Stimulated activated CD4-positive, alpha-beta T cell treated with anti-CD3 and anti-CD28 coated beads, Interleukin-1b, Interleukin-23, amount 100 ng/mL, for 48 hours (primary cell): ENCODE measurements around the gene ADCY1.

Experiments used
- DNase-seq: peaks from one replicate; pipeline ENCODE4 v3.0.0-alpha.2; 2020

ADCY1 gene

DNA sequence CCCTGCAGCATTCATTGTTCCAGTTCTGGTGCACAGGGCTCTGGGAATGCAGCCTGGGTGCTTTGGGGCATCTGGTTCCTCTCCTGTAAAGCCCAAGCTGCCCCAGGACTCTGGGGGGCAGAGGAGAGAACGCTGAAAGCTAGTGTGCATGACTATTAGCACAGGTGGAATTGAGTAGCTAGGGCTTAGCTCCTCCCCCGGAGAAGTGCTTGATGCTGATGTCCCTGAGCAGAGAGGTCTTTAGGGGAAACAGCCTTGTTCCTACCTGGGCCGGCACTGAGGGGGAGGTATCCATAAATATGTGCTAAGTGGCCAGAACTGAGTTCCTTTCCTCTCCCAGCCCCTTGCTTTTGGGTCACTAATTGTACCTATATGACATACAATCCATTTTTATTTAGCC lies 3.9 kb downstream of the ADCY1 start:
- DNase-seq: no peak

DNA sequence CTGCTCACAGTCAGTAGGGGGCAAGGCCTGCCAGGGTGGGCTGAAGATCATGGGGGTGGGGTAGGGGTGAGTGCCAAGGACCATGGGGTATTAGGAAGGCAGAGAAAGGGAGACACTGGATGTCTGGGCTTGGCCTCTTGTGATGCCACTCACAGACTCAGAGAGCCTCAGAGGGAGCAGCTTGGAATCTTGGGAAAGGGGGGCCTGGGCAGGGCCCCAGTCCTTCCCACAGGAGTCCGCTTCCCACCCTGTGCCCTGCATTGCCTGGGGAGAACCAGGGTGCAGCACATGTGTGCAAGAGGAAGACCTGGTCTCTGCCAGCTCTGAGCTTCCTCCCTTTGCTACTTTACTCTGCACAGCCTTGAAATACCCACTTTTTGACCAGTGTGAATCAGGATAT lies 4.3 kb downstream of the ADCY1 start:
- no peak for DNase-seq

DNA sequence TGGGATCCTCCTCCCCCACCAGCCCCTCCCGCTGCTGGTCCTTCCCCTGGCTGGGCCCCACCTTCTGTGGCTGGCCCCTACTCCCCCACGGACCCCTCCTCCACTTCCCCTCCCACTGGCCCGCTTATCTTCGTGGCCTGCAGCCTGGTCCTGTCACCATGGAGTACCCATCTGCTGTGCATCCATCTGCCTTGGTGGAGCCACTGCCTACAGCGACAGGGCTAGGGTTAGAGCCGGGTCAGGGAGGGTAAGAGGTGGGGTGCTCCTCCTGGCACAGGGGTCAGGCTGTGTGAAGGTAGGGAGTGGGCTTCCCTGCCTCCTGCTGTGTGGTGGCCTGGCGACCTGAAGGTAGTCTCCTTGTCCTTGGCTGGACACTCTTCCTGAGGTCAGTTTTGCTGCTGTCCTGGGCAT lies 5.2 kb downstream of the ADCY1 start:
- DNase-seq: no peak

DNA sequence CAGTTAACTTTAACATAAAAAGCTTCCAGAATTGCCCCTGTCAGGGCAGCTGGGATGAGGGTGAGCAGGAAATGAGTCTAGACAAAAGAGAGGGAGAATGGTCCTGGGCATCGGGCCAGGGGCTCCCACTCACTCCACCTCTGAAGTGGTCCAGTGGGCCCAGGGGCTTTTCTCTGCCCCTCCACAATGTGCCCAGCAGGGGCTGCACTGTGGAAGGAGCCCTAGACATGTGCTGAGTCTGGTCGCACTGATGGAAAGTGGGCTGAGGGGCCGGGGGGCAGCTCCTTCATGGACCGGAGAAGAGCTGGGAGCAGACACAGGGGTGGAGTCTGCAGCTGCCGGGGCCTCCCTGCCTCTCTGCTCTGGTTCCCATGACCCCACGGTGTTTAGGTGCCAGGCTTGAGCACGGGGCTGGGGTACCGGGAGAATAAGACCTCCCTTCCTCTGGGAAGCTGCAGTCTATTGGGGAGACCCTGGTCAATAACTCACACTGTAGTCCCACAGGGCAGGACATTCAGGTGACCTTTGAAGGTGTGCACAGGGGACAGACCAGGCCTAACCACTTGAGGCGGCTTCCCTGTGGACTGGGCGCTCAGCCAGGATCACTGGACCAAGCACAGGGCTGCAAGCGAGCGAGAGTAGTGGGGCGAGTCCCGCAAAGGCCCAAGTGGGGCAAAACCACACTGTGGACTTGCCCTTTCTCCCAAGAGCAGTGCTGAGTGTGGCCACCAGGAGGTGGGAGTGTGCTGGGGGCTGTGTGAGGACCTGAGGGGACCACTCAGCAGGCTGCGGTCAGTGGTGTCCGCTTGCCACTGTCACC lies 6.1 kb downstream of the ADCY1 start:
- no peak for DNase-seq

DNA sequence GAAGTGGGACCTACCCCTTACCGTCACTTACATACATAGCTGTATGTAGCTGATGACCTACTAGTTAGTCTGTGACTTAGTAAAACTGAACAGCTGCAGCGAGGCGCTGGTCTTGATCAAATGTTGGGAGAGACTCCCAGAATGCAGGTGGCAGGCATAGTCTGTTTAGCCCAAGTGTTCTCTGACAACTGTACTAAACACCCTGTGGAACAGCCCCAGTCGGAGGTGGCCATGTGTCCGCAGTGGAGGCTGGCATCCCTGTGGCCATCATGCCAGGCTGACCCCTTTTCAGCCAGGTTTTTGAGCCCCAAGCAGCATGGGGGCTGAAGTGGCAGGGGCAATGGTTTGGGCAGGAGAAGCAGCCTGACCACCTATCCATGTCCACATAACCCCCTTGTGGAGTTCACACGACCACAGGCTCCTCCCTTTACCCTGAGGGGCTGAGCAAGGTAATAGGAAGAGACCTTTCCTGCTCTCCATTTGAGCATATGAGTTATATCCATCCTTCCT lies 7.2 kb downstream of the ADCY1 start:
- no peak for DNase-seq

DNA sequence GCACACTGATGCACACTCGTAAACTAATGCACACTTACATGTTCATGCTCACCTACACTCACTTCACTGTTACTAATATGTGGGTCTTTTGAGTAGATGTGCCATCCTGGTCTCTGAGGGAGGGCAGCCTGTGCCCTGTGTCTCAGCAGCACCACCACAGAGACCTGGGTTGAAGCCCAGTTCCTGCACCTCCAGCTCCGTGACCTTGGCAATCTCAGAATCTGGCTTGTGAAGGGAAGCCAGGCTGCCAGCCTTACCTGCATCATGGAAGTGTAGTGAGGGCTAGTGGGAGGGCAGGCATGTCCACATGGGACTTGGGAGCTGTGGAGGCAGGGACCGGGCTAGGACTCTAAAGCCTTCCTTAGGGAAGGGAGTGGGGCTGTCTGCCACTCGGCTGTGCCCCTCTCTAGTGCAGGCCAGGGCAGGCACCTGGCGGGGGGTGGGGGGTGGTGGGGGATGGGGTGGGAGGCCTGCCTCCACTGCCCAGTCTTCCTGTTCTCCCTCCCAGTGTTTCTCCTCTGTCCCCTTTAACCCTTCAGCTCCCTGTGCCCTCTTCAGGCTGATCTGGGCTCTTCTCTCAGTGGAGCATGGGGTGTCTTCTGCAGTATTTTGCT lies 8.1 kb downstream of the ADCY1 start:
- DNase-seq: no peak

DNA sequence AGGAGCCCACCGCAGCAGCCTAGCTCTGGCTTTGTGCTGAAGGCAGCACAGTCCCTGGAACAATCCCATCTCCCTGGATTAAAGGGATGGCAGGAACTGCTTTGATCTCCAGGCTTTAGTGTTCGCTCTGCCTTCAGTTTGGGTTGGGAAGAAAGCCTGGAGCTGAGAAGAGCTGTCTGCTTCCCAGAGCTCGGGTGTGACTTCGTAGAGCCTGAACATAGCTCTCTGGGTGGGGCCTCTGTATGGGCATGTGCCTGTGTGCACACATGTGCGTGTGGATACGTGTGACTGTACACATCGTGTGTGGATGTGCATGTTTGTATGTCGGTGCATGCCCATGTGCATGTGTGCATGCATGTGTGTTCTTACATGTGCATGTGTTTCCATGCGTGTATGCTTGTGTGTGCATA lies 8.7 kb downstream of the ADCY1 start:
- no peak for DNase-seq

DNA sequence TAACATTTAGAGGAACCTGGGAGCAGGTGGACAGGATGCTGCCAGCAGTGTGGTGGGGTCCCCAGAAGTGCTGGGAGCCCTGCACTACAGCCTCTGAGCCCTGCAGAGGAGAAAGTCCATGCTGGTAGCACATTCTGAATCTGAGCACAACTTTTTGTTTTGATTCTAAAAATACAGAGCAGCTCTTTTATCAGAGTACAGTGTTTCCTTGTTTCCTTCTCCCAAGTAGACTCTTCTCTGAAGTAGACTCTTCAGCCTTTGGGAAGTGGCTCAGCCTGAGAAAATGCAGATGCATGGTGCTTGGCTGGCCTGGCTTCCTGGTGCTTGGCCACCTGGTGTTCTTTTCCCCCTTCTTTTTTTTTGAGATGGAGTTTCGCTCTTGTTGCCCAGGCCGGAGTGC lies 9.1 kb downstream of the ADCY1 start:
- no peak for DNase-seq

DNA sequence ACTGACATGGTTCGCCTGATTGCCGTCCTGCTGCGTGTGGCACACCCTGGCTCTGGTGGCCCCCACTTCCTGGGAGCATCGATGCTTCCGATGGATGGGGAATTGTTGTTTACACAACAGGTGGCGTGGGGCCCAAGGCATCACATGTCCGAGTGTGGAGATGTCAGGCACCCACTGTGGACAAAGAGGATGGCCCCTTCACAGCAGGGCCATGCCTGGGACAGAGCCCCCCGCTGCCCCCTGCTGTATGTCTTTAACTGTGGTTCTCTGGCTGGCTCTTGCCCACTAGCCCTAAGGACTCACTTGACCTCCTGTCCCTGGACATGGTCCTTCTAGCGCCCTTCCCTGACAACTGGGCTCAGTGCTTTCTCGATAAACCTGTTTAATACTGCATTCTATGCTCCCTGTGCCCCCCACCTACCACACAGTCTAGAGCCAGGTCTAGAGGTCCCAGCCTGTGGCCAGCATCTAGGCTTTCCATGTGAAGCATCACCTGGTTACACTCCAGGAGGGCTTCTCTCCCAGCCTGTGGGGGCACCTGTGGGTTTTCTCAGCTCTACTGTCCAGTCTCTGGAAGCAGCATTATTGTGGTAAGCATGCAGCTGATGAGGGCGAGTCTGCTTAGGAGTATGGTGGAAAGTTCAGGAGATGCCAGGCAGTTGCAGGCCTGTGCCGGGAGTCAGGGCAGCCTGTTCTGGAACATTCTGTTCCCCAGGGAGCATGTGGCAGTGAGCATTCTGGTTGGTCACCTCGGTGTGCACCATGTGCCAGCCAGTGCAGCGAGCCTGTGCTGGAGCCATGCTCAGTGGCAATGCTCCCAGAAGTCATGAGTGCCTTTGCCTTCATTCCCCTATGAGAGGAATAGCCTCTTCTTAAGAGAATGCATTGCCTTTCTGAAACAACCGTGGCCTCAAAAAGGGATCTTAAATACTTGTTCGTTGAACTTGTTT lies 10.4 kb downstream of the ADCY1 start:
- no peak for DNase-seq

DNA sequence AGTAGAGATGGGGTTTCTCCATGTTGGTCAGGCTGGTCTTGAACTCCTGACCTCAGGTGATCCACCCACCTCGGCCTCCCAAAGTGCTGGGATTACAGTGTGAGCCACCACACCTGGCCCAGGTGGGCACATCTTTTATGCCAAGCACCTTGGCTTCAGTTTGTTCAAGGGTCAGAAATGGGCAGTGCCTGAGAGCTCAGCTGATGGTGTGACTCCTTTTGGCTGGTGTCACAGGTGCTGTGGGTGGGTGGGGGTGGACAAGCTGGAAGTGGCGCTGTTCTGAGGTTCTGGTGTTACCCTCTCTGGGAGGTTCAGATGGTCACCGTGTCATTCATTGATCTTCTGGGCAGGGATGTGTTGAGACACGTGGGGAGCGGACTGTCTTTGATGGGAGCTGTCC lies 11.5 kb downstream of the ADCY1 start:
- no peak for DNase-seq

DNA sequence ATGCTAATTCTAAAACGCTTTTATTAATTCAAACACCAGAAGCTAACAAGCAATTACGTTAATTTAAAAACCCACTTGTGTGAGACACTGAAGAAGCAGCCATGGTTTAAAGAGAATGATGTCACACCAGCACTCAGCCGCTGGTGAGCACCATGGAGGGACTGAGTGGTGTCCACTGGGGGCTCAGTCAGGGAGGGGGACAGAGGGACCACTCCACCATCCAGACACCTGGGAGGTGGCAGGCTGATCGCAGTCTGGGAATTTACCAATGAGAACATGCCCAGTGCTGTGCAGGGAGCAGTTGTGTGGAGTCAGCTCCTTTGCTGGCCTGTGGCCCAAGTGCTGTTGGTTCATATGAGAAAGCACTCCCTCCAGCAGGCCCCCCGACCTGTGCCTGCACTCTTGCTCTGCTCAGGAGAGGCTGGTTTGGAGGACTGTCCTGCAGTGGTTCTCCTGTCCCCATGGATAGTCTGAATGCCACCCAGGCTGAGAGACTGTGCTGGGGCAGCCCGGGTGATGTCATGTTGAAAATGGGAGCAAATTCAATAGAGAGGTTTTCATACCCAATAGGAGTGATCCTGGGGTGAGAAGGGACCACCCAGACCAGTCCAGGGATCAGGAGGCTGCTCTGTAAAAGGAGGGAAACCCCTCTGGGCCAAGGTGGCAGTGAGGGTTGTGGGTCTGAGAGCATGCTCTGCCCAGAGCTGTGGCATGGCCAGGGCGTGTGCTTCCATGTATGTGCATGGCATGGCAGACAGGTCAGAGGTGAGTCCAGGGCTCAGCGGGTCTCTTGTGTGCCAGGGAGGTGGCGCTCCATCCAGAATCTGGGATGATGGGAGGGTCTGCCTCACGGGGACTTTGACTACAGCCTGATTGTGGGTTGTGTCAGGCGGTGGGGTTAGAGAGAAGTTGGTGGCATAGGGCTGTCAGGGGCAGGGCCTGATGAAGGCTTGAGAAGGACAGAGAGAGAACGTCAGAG lies 12.7 kb downstream of the ADCY1 start:
- no peak for DNase-seq

DNA sequence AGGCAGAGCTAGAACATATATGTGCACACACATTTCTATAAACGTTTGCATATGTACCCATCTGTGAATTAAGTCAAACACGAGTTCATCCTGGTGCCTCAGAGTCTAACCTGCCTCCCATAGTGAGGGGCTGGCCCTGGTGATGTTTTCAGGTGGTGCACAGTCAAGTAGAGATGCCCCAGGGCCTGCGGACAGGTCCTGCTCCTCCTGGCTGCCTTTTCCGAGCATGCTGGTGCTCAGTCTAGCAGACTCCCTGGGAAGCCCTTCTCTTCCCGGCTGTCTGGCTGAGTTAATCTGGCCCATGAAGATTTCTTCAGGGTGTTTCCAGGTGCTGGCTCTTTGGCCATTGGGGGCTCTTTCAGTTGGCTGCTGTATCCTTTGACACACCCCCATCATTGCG lies 14.3 kb downstream of the ADCY1 start:
- DNase-seq: no peak

DNA sequence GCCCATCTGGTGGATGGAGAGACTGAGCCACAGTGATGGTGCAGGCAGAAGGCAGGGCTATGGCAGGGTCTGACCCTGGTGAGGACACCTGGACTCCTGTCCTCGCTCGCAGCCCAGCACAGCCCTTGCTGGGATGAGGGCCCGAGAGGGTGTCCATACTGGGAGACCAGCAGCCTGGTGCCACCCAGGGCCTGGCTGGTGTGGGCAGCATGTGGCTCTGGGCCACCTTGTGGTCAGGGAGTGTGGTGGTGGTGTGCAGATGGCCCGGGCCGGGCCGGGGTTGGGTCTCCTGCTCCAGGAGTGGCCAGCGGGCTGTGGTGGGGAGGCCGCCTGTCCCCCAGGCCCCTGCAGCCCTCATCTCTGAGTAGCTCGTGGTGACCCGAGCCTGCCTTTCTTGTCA lies 14.9 kb downstream of the ADCY1 start:
- no peak for DNase-seq

DNA sequence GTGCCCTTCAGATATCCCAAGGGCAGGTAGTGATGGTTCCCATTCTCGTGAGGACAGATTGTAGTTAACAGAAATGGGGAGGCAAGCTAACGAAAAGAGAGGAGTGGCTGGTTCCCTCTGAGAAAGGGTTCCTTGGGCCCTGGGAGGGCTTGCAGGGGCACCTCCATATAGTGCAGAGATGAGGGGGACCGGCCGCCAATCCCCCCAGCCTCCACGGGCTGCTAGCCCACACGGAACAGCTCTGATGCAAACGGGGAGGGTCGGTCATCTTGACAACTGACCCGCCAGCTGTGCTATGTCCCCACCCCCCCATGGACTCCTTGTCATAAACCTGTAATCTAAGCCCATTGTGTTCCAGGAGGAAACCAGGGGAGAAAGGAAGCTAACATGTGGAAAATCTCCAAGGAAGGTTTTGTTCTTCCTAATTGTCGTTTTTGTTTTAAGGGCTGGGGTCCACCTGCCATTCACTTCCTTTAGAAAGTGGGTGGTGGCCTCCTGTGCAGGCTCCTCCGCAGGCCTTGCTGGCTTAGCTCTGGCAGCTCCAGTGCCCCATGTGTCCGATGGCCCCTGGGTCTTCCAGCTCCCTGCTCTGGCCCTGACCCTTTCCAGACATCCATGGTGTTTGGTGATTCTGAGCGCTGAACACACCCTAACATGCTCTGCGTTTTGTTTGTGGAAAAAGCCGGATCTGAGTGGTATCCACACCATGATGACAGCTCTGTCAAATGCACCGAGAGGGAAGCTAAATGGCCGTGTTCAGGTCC lies 15.9 kb downstream of the ADCY1 start:
- no peak for DNase-seq

DNA sequence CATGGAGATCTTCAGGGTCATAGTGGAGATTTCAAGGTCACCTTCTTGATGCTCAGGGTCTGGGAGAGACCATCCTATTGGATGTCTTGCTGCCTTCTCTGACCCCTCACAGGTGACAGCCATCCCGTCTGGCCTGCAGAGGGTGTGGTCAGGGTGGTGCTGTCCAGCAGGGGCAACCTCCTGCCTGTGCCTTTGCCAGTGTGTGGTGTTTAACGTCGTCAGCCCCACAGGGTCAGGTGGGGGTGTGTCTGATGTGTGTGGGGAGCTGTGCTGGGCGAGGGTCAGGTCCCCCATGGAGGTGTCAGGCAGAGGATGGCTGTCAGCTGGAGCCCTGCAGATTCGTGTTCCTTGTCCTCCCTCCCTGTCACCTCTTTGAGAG lies 16.5 kb downstream of the ADCY1 start:
- no peak for DNase-seq

DNA sequence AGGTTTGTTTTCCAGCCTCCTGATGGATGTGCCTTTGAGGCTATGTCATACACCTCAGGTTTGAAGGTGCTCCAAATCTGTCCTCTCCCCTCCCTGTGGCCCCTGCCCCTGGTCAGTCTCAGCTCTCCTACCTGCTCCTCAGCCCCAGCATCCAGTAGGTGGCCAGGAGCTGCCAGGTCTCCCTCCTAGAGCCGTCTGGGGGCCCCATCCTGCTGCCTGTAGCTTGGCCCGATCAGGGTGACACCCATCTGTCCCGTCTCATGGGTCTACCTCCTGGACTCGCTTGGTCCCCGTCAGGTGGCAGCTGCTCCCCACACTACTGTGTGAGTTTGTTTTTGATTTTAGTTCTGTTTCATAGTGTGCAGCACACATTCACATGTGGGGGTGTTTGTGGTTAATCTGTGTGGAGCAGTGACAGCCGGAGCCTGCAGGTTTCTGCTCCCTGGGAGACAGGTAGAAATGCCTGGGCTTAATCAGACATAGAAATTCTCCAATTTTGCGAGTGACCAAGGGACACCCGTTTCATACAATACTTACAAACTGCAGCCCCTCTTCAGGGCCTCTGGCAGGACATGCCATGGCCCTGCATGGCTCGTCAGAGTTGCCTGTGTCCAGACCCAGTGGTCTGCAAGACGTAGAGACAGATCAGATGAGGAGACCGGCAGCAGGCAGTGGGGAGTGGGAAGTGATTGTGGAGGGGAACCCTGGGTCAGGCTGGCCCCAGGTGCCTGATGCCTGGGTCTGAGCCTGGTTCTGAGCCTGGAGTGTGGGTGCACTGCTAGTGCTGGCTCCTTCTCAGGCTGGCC lies 17.1 kb downstream of the ADCY1 start:
- no peak for DNase-seq

DNA sequence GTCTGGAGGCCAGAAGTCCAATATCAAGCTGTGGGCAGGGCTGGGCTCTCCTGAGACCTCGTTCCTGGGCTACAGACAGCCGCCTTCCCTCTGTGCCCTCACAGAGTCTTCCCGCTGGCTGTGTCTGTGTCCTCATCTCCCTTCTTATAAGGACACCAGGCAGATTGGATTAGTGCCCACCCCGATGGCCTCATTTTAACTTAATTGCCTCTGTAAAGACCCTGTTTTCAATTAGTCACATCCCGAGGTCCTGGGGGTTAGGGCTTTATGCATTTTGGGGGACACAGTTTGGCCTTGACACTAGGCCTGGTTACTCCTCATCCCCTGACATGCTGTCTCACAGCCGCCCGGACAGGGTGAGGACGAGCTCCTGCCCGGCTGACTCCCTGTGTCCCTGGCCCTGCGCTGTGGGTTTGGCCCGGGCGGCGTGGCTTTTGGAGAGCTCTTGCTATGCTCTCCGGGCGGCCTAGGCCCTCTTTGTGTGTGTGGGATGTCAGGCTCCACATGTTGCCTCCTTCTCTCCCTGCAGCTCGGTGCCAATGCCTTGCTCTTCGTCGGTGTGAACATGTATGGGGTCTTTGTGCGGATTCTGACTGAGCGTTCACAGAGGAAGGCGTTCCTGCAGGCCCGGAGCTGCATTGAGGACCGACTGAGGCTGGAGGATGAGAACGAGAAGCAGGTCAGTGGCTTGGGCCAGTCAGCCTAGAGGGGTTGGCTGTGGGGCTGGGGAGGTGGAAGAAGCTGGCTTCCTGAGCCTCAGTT lies 18.2 kb downstream of the ADCY1 start:
- DNase-seq: no peak

DNA sequence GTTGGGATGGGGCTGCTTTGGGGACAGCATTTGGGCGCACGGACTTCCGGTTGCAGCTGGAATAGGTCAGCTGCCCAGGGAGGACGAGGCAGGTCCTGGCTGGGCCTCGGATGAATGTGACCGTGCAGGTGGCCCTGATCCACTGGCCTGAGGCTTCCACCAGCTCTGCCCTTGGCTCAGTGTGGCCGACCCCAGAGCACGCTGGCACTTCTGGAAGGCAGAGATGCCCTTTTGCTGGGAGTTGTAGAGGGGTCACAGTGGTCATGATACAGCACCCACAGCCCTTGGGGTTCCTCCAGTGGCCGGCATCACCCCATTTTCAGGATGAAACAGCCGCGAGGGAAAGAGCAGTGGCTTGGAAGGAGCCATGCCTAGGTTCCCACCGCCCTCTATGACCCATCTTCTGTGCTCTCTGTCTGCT lies 19.0 kb downstream of the ADCY1 start:
- DNase-seq: no peak

DNA sequence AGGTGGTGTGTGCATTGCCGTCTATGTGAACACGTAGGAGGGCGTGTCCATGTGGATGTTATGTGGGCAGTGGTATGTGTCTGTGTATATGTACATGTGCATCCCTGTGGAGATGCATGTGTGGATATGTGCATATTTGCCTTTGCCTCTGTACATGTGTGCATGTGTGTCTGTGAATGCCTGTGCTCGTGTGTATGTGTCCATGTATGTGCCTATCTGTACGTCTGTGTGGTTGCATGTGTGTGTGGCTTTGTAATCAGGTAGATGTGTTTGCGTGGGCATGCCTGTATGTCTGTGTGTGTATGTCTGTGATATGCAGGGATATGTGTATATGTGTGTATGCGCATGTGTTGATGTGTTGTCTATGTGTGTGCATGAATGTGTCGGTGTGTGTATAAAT lies 19.7 kb downstream of the ADCY1 start:
- DNase-seq: no peak
